ENCODE results near the gene TCF4.

TCF4 gene

GRCh38 chr18:55585065-55585919, 2.7 kb downstream of the TCF4 start:
- no peak for DNase-seq

DNA sequence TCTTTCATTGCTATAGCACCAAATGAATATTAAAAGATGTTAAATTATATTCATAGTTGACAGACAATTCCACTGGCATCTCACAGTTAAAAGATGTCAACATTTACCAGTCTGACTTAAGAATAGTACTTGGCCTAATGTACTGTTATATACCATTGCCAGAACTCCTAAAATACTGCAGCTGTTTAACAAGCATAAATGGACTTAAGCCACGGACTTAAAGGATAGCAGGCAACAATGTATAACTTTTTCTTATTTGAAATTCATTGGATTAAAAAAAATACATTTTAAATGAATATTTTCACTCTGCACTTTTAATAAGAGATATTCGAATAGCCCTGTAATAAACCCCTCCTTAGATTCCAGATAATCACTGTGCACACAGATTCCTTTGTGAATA, 3.8 kb downstream of the TCF4 start:
- no peak for DNase-seq

DNA sequence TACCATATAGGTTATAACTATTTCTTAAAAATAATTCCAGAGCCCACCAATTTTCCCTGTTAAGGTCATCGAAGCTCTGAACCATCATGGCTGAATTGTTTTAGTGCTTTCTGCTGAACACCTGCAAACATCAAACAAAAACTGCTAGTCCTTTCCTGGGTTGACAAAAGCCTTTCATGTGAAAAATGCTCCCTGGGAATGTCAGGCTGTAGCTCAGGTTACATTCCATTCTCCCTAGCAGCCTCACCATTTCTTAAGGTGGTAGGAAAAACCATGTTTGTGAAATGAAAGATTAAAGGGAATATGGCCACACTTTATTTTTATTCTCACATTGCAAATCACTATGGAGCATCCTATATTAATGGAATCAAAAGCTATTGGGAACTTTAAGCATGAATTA, 5.7 kb downstream of the TCF4 start:
- DNase-seq = no peak

DNA sequence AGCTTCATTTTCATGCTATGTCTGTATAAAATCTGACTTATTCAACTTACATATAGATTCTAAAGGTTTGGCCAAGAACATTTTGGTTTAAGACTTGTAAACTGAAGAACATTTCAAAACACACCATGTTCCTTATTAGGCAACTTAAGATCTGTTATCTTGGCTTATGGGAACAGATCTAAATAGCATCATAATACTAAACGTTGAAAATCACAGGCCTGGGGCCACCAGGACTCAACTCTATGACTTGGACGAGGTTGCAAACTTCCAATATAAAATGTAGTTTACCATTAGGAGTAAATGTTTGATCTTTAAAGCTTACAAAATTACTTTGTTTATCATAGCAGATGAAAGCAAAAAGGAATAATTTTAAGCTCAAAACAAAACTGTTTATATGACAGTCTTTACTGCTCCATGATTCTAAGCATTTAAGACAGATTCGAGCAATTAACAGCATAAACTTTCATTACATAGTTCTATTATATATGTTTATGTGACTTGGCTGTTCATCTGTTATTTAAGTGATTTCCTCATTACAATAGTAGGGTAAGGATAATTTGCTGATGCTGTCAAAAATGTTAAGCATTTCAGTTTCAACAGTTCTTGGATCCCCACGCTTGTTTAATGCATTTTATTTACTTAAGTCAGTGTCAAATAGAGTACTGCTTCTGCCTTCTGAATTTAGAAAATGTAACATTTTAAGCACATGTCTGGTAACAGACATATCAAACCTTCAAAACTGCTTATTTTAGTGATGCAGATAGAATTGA, 8.3 kb downstream of the TCF4 start:
- no peak for DNase-seq

DNA sequence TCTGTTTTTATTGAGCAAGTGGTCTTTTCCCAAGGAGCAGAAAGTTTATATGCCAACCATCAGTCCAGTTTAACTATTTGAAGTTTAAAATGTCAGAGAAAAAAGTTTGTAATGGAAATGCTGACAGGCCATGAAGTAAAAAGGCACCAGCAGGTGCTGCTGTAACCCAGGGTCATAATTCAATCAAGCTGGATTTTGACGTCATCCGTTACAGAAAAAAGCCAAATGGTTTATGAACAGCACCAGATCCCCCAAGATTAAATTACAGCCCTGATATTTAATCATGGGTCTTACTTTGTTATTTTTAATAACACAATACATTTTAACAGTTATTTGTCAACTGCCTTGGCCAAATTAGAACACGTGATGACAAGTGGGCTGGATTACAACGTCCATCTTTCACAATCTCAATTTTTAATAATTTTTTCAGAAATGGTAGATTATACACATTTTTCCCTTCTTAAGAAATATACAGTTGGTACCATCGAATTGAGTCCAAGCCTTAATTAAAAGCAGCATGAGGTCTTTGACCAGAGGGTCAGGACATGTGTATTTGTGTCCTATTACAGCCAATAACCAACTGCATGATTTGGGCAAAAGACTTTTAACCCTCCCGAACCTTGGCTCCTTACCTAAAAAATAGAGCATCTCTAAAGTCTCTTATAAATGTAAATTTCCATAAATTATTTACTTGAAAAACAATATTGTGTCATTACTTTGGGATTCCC, 10.0 kb downstream of the TCF4 start:
- DNase-seq = peak; percentile 43

DNA sequence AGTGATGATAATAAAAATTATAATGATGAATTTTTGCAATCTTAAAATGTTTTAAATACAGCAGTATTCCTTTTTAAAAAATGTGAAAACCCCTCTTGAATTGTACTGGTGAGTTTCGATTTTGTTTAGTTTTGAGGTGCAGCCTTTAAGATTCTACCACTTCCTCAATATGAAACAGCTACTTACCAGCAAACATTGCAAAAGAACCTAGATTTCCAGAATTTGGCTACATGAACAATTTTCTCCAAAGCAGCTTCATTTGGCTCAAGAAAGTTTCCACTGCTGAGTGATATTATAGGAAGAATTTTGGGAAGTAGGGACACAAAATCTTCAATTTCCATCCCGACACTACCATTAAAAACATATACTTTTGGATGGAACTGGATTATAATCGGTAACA, 12.0 kb downstream of the TCF4 start:
- no peak for DNase-seq

DNA sequence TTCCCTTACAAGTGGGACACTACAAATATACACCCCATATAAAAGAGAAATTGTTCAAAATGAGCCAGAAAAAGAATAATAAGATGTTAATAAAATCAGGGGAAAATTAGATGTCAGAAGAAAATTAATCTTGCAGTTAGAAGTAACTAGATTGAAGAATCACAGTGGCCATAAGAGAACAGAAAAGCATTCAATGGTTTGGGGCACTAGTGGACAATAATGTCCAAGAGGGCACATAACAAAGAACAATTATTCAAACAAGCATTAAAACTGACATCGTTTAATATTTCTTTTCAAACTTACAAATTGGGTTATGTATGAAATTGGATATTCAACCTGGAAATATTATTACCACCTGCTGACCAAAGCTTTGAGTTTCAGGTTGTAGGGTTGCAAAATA, 12.9 kb downstream of the TCF4 start:
- DNase-seq = no peak

DNA sequence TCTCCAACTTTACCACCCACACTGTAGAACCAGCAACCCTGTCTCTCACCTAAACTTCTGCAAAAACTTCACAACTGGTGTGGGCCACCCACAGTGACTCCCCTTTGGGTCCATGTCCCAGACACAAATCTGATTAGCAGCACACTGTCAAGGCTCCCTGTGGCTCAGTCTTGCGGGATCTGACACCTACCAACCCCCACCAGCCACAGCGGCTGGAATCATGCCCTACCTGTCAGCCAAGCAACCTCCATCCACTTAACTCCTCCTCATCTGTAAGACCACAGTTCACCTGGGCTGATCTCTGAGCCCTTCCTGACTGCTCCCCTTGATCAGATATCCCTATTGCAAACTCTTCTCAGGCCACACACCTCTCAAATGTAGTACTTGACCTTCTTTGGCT, 14.6 kb downstream of the TCF4 start:
- no peak for DNase-seq

DNA sequence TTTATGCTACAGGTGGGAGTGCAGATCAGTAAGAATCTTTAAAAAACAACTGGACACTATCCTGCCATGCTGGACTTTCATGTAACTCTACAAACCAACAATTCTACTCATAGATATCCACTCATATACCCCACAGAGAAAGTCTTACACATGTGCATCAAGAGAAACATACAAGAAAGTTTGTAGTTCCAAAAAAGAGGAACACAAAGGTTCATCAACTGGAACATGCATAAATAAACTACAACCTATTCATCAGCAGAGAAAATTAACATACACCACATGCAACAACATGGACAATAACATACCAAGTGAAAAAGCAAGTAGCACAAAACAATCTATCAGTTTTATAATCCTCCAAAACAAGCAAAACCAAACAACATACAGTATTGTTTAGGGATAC, 17.0 kb downstream of the TCF4 start:
- no peak for DNase-seq

GRCh38 chr18:55566456-55566935, 21.5 kb downstream of the TCF4 start:
- no peak for DNase-seq

- no peak for DNase-seq
Measured at GRCh38 chr18:55559739-55560138, 28.3 kb downstream of the TCF4 start.

DNA sequence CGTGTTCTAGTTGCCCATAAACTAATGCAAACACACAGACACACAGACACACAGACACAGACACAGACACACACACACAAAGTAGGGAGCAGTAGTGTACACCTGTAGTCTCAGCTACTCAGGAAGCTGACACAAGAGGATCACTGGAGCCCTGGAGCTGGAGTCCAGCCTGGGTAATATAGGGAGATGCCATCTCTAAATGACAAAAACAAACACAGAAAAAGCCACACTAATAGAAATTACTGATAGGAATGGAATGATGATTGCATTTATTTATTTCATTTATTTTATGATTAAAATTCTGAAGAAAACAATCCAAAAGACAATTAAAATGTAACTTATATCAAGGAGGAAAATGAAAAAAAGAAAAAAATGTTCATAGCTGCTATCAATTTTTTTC, 30.8 kb downstream of the TCF4 start:
- no peak for DNase-seq

- DNase-seq = no peak
Measured at GRCh38 chr18:55555395-55556027, 32.5 kb downstream of the TCF4 start.

- no peak for DNase-seq
Measured at GRCh38 chr18:55552526-55553189, 35.3 kb downstream of the TCF4 start.

DNA sequence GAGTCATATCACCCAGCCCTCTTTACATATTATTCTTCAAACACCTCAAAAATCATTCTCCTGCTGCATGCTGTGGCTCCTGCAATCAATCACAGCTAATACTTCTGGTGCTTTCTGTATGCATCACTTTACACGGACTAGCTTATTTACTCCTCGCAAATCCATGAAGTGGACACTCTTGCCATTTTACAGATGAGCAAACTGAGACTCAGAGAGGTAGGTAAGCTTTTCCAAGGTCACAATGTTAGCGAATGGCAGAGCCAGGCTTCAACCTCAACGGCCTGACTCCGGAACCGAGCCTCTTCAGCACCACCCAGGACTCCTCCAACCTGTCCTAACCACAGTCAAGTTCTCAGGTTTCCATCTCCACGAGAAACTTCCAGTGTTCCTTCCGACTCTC, 36.8 kb downstream of the TCF4 start:
- DNase-seq = no peak

GRCh38 chr18:55550471-55550870, 37.5 kb downstream of the TCF4 start:
- DNase-seq = no peak

- DNase-seq = no peak
Measured at GRCh38 chr18:55549474-55550104, 38.4 kb downstream of the TCF4 start.

DNA sequence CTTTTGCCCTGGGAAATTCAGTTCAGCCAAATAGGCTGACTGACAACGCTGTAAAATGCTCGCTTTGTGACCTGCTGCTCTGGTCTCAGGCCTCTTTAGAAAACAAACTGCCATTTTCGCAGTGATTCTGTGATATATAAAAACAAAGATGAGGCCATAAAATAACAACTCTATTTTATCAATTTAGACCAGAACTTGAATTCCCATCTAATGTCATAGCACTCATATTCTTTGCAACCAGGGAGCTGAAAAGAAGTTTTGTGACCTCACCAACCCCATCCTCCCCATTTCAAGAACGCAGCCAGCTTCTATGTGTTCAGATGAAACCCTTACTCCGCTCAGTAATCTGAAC, 40.3 kb downstream of the TCF4 start:
- DNase-seq = no peak

DNA sequence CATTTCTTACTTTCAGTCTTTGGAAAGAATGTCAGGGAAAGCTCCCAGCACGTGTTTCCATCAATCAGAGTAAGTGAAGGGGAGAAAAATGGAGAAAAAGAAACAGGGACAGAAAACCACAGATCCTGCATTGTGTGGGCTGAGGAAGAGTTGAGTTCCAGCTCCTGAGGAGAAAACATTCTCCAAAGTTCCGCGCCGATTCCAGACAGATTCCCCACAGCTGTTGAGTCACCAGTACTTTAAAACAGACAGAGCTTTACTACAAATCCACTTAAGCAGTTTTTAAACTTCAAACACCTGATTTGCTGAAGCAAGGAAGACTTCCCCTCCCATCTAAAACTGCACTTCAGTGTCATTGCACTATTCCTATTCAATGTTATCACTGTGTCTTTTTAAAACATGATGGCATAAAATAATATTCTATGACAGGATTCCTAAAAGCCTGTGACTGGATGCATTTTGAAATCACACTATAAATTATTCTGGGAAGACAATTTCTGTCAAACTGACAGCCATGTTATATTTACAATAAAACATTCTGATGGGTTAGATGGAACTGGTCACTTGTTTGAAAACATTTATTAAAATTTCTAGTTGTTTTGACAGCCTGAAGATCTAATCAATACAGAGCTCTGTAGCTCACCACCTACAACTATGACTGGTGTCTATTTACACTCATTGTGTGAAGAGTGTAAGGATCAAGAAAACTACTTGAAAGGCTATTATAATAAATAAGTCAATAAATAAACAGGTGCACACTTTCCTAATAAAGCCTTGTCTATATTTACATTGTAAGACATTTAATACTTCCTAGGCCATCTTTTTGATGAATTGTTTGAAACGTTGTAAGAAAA, 40.9 kb downstream of the TCF4 start:
- peak; percentile 64 for DNase-seq

GRCh38 chr18:55544014-55544413, 44.0 kb downstream of the TCF4 start:
- DNase-seq = no peak

- no peak for DNase-seq
Measured at GRCh38 chr18:55543130-55543704, 44.8 kb downstream of the TCF4 start.

Data from NCI-H82 (cell line).